CD14-positive monocyte (primary cell): ENCODE measurements around the gene ADAM19. TPM values are rescaled to one million over a fixed set of nuclear protein-coding genes. Genes with fewer than 3 reads are reported as not detected.
A peak's percentile ranks its signal among the peaks of the same experiment; 100 is the strongest.

Experiments
- DNase-seq, 3 donors: peaks; one replicate each; pipeline ENCODE4 v3.0.0-alpha.2; 2011 to 2022
- H2AFZ ChIP-seq: 2 replicates; pipeline ENCODE4 v1.6.0; 2012; ENCODE audit warnings: mild to moderate bottlenecking, low read depth, low read length, inconsistent platforms; ENCODE audit not compliant: insufficient read depth, poor library complexity, severe bottlenecking
- H3K27ac ChIP-seq, 2 donors: 1 replicate in 1 of 2; 2 replicates in 1 of 2; pipeline ENCODE4 v1.5.1; 2012 to 2013; ENCODE audit warnings: low read length in 2 of 2, control low read depth in 1 of 2, inconsistent platforms in 1 of 2, low read depth in 1 of 2, mild to moderate bottlenecking in 1 of 2
- H3K27me3 ChIP-seq, 2 donors: one replicate each; pipeline versions ENCODE4 v1.6.0 to v1.6.1; 2011 to 2013; ENCODE audit warnings: low read length in 2 of 2; ENCODE audit not compliant: control insufficient read depth in 2 of 2, insufficient read depth in 2 of 2
- H3K36me3 ChIP-seq, 2 donors: replicated peaks in 1 of 2; 1 replicate in 1 of 2; 2 replicates in 1 of 2; pipeline versions ENCODE4 v1.5.1 to v1.6.1; 2012 to 2013; ENCODE audit warnings: low read length in 2 of 2, control low read depth in 1 of 2, inconsistent platforms in 1 of 2, mild to moderate bottlenecking in 1 of 2; ENCODE audit not compliant: insufficient read depth in 2 of 2, control insufficient read depth in 1 of 2
- H3K4me1 ChIP-seq, 2 donors: 1 replicate in 1 of 2; 2 replicates in 1 of 2; pipeline versions ENCODE4 v1.5.1 to v1.6.1; 2012 to 2013; ENCODE audit warnings: low read length in 2 of 2, control low read depth in 1 of 2, inconsistent platforms in 1 of 2, mild to moderate bottlenecking in 1 of 2, moderate library complexity in 1 of 2; ENCODE audit not compliant: insufficient read depth in 2 of 2, control insufficient read depth in 1 of 2
- H3K4me2 ChIP-seq: replicated peaks from 2 replicates; pipeline ENCODE3; 2012; ENCODE audit warnings: low read length, moderate library complexity, mild to moderate bottlenecking; ENCODE audit not compliant: poor library complexity, severe bottlenecking; ENCODE audit errors: extremely low read depth
- H3K4me3 ChIP-seq, 3 experiments: fragments of 200-600 bp in 1 of 3; sonication (generic) in 1 of 3; replicated peaks in 1 of 3; 1 replicate in 2 of 3; 2 replicates in 1 of 3; pipeline ENCODE4 v1.5.1; 2011 to 2013; ENCODE audit warnings: low read length in 3 of 3, mild to moderate bottlenecking in 3 of 3, control low read depth in 2 of 3, low read depth in 2 of 3, inconsistent platforms in 1 of 3, moderate library complexity in 1 of 3
- H3K79me2 ChIP-seq: 2 replicates; pipeline ENCODE4 v1.6.0; 2012; ENCODE audit warnings: mild to moderate bottlenecking, control low read depth, inconsistent platforms, low read length, moderate library complexity; ENCODE audit not compliant: insufficient read depth
- H3K9ac ChIP-seq: 2 replicates; pipeline ENCODE4 v1.6.0; 2017; ENCODE audit warnings: low read length, mild to moderate bottlenecking; ENCODE audit not compliant: insufficient read depth, poor library complexity, severe bottlenecking
- H3K9me3 ChIP-seq, 2 donors: replicated peaks in 1 of 2; 1 replicate in 1 of 2; 2 replicates in 1 of 2; pipeline versions ENCODE4 v1.5.1 to v1.6.1; 2012 to 2013; ENCODE audit warnings: low read length in 2 of 2, control low read depth in 1 of 2; ENCODE audit not compliant: control insufficient read depth in 1 of 2, insufficient read depth in 1 of 2
- H4K20me1 ChIP-seq: 2 replicates; pipeline ENCODE4 v1.6.0; 2012; ENCODE audit warnings: mild to moderate bottlenecking, low read length, control low read depth, moderate library complexity; ENCODE audit not compliant: insufficient read depth
- H3K27ac Mint-ChIP-seq, 7 donors: one replicate each; pipeline ENCODE4 v1.8.0; 2020; ENCODE audit warnings: mild to moderate bottlenecking in 7 of 7, mixed read lengths in 7 of 7, moderate library complexity in 6 of 7, inconsistent platforms in 2 of 7
- H3K27me3 Mint-ChIP-seq, 3 donors: one replicate each; pipeline ENCODE4 v1.8.0; 2021 to 2022; ENCODE audit warnings: low read depth in 3 of 3, mild to moderate bottlenecking in 3 of 3, mixed read lengths in 3 of 3, moderate library complexity in 3 of 3, inconsistent platforms in 1 of 3
- H3K36me3 Mint-ChIP-seq, 2 donors: one replicate each; pipeline ENCODE4 v1.8.0; 2020; ENCODE audit warnings: mixed read lengths in 2 of 2, inconsistent platforms in 1 of 2, mild to moderate bottlenecking in 1 of 2
- H3K4me1 Mint-ChIP-seq: one replicate; pipeline ENCODE4 v1.8.0; 2020; ENCODE audit warnings: mild to moderate bottlenecking, mixed read lengths
- H3K4me3 Mint-ChIP-seq, 2 donors: one replicate each; pipeline ENCODE4 v1.8.0; 2020; ENCODE audit warnings: mild to moderate bottlenecking in 2 of 2, mixed read lengths in 2 of 2, moderate library complexity in 1 of 2
- H3K9me3 Mint-ChIP-seq, 7 donors: one replicate each; pipeline ENCODE4 v1.8.0; 2020 to 2022; ENCODE audit warnings: mixed read lengths in 7 of 7, mild to moderate bottlenecking in 6 of 7, moderate library complexity in 6 of 7, inconsistent platforms in 2 of 7
- CTCF ChIP-seq: fragments of 200-600 bp; IDR thresholded peaks from one replicate; pipeline ENCODE4 v1.8.0; 2022; ENCODE audit warnings: antibody characterized with exemption, mild to moderate bottlenecking
- WGBS: methylation state at CpG from one replicate; pipeline ENCODE4 v1.1.5; 2013; ENCODE audit warnings: missing lambda C conversion rate; ENCODE audit not compliant: insufficient coverage; 5-methylcytosine and 5-hydroxymethylcytosine counted together
- intact Hi-C, 2 donors: fragments of 100-400 bp; cut with micrococcal nuclease; formaldehyde crosslinking; loops; one replicate each; pipeline versions ENCODE4 v1.15.0 to v1.15.1; 2023
- polyA plus RNA-seq, 3 donors: library from polyadenylated mRNA; depleted of rRNA in 1 of 3; unstranded in 2 of 3; stranded (reverse) in 1 of 3; fragments of 300-500 nt in 2 of 3; fragments of >200 nt in 1 of 3; fragmentation: Illumina TruSeq in 2 of 3; gene quantifications; 1 replicate in 2 of 3; 2 replicates in 1 of 3; pipeline ENCODE4 v1.2.3, GENCODE V29; 2012 to 2021

The ADAM19 gene
- polyA plus RNA-seq, 3 donors = 3.0 to 12.7 (median 6.2) TPM

- H3K36me3 ChIP-seq = no peaks in the 10 kb centered on the region
- no peaks in the 10 kb centered on the region for H3K9me3 ChIP-seq
- H3K36me3 Mint-ChIP-seq = peaks cover 0 to 3% of the 10 kb centered on the region in 2 donors
- DNase-seq = peak in 1 of 3 donors; percentile 27
- H3K4me3 Mint-ChIP-seq = peak overlapping the region in 1 of 2 donors; percentile 8
- no peak overlapping the region for H2AFZ ChIP-seq
- H3K4me1 ChIP-seq = peaks cover 47 to 52% of the 10 kb centered on the region in 2 donors
- H4K20me1 ChIP-seq = no peaks in the 10 kb centered on the region
- no peak overlapping the region for H3K27ac ChIP-seq
- no peak for TF ChIP-seq CTCF
- no peaks in the 10 kb centered on the region for H3K27me3 ChIP-seq
- no peak overlapping the region for H3K4me3 ChIP-seq
- WGBS = no CpG with 5 or more reads among the region's 4 CpGs
- H3K27me3 Mint-ChIP-seq = peaks cover 2 to 7% (median 6%) of the 10 kb centered on the region in 3 donors
- no peak overlapping the region for H3K9ac ChIP-seq
- no peaks in the 10 kb centered on the region for H3K9me3 Mint-ChIP-seq
- H3K27ac Mint-ChIP-seq = no peak overlapping the region
- intact Hi-C loops = loop anchor here in 1 of 2 donors (10.0 kb wide), 1 partner anchor 88 kb away; no protein-coding TSS in a partner anchor
- H3K4me2 ChIP-seq = no peak overlapping the region
- peaks cover 47% of the 10 kb centered on the region for H3K4me1 Mint-ChIP-seq
- H3K79me2 ChIP-seq = peaks cover 29% of the 10 kb centered on the region
Observed at GRCh38 chr5:157576678-157577077, 1.1 kb upstream of the ADAM19 start.

GRCh38 chr5:157574456-157575380 is 857 bp downstream of the ADAM19 start:
- peak in 1 of 3 donors; percentile 26 for DNase-seq
- Histone ChIP-seq H3K9ac (peak overlapping the region; percentile 78), H3K36me3 (no peaks in the 10 kb centered on the region), H4K20me1 (no peaks in the 10 kb centered on the region), H3K27ac (peak overlapping the region; percentile 43 to 83), H3K9me3 (no peaks in the 10 kb centered on the region), H2AFZ (peak overlapping the region; percentile 86), H3K4me3 (peak overlapping the region; percentile 51 to 90 (median 66)), H3K79me2 (peaks cover 36% of the 10 kb centered on the region), H3K4me2 (peak overlapping the region; percentile 95), H3K27me3 (no peaks in the 10 kb centered on the region), H3K4me1 (peaks cover 60 to 69% of the 10 kb centered on the region in 2 donors)
- no peak for TF ChIP-seq CTCF
- Mint-ChIP-seq H3K27ac (peak overlapping the region; percentile 76 to 96 (median 90)), H3K9me3 (no peaks in the 10 kb centered on the region), H3K4me1 (peaks cover 58% of the 10 kb centered on the region), H3K36me3 (peaks cover 7% of the 10 kb centered on the region in 2 donors), H3K4me3 (peak overlapping the region; percentile 99 to 100), H3K27me3 (peaks cover 2 to 7% (median 4%) of the 10 kb centered on the region in 3 donors)
- WGBS = 20% methylated on average over 59 of the region's 61 CpGs
- intact Hi-C loops = loop anchor here in 1 of 2 donors (10.0 kb wide), 1 partner anchor 90 kb away; no protein-coding TSS in a partner anchor
